HS-27A (cell line): ENCODE data around the gene PGAP6.
"Not testable (repeated sequence)": the region's sequence is repeated elsewhere in the genome, so short reads cannot be mapped to it uniquely, and the experiment has no call there.

Experiments used
- DNase-seq: peaks from one replicate; pipeline ENCODE4 v3.0.0-alpha.2; 2012; ENCODE audit warnings: low read depth, missing footprints

Gene PGAP6

DNA sequence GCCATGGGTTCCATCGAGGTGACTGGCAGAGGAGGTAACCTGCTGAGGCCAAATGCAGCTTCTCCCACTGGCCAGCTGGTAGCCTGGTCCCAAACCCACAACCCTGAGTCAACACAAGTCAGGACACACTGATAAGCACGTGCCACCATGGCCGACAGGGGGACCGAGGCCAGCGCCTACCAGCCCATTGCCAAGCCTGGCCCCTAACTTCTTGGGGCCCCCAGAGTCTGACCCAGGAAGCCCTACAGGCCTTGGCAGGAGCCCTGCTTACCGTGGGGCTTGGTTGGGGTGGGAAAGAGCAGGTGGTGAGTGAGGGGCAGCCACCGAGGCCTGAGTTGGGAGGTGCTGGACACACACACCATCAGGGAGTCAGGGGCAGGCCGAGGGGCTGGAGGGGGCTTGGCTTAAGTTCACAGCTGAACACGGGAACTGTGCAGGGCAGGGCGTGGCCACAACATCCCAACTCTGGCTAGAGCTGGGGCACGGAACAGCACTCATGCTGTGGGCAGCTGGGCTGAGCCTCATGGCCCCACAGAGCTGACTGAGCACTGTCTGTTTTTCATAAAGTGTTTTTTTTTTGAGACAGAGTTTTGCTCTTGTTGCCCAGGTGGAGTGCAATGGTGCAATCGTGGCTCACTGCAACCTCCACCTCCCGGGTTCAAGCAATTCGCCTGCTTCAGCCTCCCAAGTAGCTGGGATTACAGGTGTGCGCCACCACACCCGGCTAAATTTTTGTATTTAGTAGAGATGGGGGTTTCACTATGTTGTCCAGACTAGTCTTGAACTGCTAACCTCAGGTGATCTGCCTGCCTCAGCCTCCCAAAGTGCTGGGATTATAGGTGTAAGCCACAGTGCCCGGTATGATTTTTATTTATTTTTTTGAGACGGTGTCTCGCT, 16.9 kb downstream of the PGAP6 start:
- DNase-seq, result no peak

DNA sequence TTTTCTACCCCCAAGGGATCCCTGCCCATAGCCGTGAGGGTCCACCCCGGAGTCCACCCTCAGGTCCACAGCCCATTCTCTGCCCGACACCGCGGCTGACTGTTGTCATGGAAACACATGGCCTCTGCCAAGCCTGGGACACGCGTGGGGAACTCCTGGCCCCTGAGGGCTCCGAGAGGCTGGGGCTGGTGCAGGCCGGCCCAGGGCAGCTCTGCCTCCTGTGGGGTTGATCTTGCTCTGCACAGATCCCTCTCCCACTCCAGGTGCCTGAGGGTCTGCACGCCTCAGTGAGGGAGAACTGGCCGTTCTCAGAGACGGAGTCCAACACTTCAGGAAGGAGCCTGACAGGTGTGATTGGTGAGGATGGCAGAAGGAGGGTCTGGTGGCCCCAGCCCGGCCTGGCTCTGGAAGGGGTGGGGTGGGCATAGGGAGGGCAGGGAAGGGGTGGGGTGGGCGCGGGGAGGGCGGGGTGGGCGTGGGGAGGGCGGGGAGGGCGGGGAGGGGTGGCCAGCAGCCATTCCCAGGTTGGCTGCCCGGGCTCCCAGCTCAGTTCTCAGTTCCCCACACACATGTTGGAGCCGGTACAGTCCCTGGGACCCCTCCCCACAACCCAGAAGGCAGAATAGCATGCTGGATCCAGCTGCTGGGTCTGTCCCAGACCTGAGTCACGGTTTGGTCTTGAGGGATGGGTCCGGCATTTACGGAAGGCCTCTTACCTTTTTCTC, 17.9 kb downstream of the PGAP6 start:
- DNase-seq, result no peak

DNA sequence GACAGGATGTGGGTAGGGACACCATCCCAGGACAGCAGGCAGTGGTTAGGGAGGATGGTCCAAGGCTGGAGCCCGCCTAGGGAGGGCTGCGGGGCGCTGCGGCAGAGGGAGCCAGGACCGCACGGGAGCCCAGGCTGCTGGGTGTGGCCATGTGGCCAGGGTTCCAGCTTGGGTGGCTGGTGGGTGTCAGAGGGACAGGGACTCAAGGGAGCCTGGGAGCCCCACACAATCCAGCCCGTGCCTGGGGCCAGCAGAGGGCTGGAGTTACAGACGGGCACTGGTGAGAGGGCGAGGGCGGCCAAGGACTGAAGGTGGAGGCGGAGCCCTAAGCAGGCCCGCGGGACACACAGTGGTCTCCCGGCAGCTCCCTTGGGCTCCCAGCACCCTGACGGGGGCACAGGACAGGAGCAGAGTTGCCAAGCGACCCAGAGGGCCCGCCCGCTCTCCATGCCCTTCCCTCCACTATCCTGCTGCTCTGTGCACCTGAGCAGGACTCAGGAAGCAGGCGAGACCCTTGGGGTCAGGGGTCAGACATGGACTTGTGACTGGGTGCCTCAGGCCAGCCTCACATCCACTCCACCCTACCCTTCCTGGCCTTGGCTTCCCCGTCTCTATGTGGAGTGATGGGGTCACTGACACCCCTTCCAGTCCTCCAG, 18.5 kb downstream of the PGAP6 start:
- DNase-seq, result no peak

DNA sequence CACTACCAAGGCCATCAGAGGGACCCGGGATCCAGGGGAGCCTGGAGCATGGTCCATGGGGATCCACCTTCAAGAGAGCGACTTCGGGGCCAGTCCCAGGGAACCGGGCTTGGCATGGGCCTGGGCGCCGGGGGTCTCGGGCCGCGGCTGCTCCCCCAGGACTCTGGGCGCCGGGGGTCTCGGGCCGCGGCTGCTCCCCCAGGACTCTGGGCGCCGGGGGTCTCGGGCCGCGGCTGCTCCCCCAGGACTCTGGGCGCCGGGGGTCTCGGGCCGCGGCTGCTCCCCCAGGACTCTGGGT, 19.1 kb downstream of the PGAP6 start:
- not testable (repeated sequence) for DNase-seq

DNA sequence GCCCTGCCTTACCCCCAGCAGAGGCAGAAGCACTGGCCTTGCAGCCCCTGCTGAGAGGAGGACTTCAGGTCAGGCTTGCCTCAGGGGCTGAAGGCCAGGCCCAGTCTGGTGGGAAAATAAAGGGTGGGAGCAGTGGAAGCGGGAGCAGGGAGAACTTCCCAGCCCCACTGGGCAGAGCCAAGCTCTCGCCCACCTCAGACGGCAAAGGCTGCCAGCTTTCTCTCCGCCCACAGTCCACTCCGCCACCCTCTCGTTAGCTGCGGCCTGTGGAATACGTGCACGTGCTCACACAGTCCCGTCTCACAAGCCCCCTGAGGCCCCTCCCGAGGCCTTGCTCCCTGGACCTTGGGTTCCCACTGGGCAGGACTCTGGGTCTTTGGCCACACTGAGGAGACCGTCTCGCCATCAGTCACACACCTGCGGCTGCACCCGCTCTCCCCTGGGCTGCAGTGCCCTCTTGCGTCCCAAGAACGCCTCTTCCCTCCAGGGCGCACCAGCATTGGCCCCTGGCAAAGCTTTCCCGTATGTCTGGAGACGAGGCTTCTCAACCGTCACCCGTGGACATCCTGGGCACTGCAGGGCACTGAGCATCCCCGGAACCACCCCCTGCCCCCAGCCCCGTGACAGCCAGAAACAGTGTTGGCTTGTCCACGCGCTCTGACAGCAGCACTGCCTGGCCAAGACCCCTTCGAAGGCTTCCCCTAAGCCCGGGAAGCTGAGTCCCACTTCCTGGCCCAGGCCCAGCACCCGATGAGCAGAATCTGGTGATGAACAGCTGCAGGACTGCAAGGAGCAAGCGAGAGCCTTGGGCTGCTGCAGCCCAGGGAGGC, 19.7 kb downstream of the PGAP6 start:
- DNase-seq, result peak; percentile 49

DNA sequence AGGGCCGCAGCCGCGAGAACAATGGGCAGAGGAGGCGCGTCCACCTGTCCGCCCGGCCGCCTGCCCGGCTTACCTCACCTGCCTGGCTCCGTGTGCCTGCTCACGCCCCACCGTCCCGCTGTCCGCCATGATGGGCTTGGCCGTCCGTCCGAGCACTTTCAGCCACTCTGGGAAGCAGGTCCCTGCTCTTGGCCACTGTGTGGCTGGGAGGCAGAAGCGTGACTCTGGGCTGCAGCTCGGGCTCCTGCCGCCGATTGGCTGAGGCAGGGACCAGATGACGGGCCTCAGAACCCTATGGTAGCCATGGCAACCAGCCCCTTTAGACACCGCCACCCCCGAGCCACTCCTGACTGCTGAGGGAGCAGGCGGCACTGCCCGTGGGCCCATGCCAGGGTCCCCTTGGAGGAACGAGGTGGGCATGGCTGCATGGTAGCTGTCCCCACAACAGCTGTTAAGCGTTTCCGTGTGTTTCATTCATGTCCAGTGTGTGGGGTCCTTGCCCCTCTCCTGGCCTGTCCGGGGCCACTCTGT, 20.4 kb downstream of the PGAP6 start:
- DNase-seq, result no peak

DNA sequence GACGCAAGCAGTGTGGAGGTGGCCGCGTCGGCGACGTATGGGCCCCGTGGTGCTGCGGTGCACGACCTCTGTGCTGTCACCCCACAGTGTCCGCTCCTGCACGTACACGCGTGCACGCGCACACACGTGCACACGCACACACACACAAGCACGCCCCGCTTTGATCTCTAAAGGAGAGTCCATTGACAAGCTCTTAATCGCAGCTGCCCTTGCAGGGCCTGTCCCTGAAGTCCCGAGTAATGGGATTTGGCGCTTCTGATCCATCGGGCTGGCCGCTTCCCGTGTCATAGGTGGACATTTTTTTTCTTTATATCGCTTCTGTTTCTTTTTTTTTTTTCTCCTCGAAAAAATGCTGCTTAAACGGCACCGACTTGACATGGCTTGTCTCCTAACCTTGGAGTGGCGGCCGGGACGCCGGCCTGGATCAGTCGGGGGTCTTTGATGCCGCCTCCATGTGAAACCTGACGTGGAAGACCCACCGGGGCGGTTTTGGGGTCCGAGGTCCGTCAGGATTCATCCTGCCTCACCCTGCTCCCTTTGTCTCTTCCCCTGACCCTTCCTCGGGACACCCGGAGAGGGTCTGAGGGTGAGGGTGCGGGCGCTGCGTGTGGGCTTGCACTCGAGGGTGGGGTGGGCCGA, 21.0 kb downstream of the PGAP6 start:
- DNase-seq, result no peak

DNA sequence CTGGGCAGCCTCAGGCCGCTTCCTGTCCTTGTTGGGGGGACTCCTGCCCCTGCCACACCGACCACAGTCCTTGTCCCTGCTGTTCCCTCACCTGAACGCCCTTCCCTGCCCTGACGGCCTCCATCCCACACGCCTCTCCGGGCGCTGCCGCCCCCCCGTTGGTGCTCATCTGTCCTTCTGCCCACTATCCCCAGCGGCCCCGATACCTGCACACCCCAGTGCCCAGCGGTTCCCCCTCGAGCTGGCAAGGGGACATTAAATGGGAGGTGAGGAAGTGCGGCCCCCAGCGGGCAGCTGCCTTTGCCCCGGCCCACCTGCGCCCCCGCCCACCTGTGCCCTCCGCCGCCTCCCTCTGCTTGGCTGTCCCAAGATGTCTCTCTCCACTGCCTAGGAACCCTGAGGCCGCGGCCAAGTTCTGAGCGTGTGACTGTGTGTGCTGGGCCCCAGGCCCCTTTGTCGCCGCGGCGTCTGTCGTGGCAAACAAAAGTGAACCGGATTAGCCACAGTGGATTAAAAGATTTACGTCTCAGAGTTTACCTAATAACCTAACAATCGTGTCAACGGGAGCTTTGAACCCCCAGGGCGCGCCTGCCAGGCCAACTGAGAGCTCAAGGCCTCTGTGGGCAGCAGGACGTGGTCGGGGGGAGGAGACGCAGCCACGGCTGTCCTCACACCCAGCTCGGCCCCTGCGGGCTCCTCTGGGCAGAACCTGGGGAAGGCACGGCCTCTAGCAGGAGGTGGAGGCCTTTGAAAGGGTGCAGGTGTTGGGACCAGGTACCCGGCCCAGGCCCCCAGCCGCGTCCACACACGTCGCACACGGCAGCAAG, 21.7 kb downstream of the PGAP6 start:
- DNase-seq, result no peak

DNA sequence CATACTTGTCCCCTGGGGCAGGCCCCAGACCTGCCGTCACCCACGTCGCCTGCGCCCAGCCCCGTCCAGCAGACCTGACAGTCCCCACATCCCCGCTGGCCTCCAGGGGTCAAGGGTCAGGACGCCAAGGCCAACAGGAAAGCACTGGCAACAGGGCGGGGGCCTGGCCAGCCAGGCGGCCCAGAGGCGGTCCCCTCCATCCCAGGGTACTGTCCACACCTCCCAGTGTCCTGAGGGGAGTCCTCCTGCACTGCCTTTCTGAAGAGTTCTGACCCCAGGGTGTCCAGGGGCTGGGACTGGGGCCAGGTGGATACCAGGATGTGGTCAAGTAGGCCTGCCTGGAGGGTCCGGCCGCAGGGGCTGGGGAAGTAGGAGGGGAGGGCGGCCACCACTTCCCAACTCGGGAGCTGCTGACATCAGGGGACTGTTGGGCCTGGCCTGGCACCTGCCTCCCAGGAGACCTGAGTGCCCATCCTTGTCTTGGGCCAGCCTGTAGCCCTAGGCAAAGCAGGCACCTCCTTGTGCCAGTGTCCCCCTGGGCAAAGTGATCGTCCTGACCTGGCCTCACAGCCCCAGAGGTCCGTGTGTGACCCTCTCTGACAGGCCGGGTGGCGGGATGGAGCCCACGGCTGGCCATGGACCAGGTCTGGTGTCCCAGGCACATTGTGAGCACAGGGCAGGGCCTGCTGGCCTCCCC, 22.6 kb downstream of the PGAP6 start:
- DNase-seq, result no peak

DNA sequence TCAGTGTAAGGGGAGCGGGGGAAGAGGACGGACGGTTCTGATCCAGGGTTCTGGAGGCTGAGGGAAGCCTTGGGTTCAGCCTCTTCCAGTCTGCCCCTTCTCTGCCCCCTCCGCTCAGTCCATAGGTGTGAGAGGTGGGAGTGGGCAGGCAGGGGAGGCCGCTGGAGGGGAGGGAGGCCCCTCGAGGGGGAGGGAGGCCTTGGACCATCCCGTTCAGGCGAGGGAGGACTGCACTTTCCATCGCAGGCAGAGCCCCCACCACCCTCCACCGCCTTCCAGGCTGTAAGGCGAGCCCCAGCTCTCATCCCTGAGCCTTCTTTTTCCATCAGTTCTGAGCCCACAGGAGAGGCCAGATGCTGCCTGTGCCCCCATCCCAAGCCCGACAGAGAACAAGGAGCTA, 25.0 kb downstream of the PGAP6 start:
- DNase-seq, result no peak

DNA sequence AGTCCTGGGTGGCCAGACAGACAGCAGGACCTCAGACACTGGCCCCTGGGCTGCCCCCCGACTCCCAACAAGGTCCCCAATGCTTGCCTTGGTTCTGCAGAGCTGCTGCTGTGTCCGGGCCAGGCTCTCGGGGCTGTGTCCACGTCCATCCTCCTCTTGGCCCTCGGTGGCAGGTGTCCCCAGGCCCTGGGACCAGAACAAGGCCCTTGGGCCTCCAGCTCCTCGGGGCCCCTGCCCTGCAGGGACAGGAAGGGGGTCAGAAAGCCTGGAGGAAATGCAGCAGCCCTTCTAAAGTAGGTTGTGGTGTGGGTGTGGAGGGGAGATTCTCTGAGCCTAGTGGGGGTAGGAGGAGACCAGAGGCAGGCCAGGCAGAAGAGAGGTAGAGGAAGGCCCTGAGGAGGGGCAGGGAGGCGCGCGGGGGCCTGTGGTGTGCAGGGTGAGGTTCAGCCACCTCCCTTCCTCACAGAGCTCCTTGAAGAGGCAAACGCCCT, 26.8 kb downstream of the PGAP6 start:
- DNase-seq, result no peak

DNA sequence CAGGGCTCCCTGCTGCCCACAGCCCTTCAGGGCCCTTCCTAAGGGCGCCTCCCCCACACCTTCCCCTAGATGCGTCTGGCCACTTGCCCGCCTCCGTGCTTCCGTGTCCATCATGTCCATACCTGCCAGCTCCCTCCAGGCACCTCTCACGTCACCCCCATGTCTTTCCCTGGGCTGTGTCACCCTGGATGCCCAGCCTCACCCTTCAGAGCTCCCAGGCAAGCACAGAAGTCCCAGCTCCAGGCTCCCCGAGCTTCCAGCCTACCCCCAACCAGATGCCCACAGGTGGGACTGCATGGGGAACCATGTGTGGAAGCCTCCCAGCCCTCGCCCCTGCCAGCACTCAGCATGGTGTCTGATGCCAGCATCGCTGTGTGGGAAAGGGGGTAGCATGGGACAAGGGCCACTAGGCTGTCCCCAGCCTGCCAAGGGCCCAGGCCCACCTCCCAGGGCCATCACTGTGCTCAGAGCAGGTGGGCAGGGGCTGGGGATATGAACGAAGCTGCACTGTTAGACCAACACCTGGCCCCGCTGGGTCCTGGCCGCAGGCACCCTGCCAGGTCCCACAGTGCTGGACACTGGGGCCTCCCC, 27.4 kb downstream of the PGAP6 start:
- DNase-seq, result no peak

DNA sequence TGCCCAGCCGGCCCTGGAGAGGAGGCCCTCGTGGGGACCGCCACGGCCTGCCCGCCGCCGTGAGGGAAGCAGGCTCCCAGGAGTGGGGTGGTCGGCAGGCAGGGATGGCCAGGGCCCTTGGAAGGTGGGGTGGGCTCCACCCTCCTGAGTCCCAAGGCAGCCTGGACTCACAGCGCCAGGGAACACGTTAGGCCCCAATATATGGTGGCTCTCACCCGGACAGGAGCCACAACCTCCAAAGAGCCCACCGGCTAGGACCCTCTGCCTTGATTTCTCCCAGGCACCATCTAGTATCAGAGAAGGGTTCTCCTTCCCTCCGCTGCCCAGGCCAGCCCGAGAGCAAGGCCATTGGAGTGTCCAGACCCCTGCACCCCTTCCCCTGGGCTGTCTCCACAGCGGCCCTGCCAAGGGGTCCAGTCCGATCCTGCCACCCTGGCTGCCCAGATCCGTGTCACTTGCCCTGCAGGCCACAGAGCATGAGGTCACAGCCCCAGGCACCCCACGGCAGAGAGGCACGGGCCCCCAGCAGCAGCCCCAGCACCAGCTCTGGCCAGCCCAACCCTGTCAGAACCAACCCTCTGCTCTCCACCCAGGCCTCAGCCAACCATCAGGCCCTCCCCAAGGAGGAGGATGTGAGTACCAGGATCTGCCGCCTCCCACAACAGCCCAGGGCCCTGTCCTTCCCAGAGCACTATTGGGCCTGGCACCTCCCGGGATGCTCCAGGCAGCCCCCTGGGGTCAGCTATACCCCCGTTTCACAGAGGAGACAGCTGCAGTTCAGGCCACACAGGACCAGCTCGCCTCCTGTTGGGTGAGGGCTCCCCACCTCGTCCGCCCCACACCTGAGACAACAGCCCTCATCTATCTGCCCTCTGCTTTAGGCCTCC, 28.1 kb downstream of the PGAP6 start:
- no peak for DNase-seq

DNA sequence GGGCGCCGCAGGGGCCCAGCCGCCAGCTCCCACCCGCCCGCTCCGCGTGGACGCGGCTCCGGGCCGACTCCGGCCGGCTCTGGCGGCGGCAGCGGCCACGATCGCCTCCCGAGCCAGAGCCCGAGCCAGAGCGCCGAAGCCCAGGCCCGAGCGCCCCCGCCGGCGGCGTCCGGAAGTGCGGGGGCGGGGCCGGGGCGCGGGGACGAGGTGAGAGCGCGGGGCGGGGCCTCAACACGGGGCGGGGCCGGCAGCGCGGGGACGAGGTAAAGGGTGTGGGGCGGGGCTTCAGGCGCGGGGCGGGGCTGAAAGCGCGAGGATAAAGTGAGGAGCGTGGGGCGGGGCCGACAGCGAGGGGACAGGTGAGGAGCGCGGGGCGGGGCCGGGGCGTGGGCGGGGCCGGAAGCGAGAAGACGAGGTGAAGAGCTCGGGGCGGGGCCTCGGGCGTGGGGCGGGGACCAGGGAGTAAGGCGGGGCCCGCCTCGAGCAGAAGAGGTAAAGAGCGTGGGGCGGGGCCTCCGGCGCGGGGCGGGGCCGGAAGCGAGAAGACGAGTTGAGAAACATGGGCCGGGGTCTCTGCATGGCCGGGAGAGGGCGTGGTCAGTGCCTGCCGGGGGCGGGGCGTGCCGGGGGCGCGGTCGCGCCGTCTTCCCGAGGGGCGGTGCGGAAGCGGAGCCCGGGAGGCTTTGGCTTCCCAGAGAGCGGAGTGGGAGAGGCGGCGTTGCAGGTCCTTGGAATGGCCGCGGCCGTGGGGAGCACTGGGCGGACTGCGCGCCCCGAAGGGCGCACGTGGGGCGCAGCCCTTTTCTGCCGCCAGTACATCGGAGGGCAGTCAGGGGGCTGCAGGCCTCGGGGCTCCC, 29.0 kb downstream of the PGAP6 start, which contains the start of gene AXIN1:
TSS of gene AXIN1 (minus strand) at position 177 of the 857 bp plus-strand sequence. CDS start 5,698 bp downstream, outside the sequence.
- DNase-seq, result peak; percentile 51

DNA sequence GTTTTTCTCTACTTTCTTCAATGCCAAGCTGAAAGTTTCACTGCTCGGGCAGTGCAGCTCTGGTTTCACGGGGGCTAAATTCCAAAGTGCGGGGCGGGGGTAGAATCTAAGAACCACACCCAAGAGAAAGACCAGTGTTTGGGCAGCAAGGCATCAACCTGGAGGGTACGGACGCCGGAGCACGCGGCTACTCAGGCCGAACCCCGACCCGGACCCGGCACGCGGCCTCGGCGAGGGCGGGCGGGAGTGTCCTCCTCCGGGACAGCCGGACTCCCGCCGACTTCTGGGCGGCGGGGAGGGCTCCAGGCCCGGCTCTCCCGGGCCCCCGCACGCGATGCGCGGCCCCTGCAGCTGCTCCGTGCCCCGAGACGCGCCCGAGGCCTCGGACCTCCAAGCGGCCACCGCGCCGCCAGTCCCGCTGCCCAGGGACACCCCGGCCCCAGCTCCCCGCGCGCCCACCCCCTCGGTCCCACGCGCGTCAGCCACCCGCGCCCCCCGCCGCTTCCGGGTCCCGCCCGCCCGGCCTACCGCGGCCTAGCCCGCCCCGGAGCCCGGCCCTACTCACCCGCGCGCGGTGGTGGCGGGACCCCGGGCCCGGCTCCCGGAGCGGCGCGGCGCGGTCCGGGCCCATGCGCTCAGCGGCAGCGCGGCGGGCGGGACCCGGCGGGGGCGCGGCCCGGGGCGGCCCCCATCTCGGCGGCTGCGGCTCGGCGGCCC, 29.8 kb downstream of the PGAP6 start:
- no peak for DNase-seq

DNA sequence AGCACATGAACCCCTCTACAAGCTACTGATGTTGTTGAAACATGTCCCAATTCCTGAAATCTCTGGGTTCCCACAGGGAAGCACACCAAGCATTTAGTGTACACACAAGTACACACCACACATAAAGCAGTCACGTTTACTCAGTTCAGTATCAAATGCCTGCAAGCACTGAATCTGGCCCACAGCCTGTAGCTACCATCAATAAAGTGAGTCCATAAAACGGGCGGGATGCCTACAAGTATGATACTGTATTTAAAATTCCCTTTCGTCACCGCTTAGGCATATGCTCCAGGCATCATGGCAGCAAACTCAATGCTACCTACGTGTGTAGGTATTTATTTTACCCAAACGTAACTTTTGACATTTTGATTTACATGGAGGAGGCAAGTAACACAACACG, 31.6 kb downstream of the PGAP6 start:
- no peak for DNase-seq
